PFSK-1 (cell line): Measurements from ENCODE around the gene SLC9C1.

Source experiments
- FOXP2 ChIP-seq: optimal IDR thresholded peaks from 2 replicates; pipeline ENCODE3; 2011; ENCODE audit warnings: borderline replicate concordance, control low read depth, inconsistent platforms; ENCODE audit not compliant: insufficient read depth; ENCODE audit errors: extremely low read length, extremely low read depth
- POLR2AphosphoS5 ChIP-seq: IDR thresholded peaks from 2 replicates; pipeline ENCODE4 v1.6.1; 2012; ENCODE audit warnings: low read depth, mild to moderate bottlenecking, control low read depth, low read length, moderate library complexity
- REST ChIP-seq, 2 experiments: IDR thresholded peaks; 2 replicates each; pipeline versions ENCODE4 v1.6.1 to v1.8.0; 2011 to 2012; ENCODE audit warnings: low read depth in 2 of 2, low read length in 2 of 2, control low read depth in 1 of 2, inconsistent platforms in 1 of 2, mild to moderate bottlenecking in 1 of 2, moderate library complexity in 1 of 2; ENCODE audit not compliant: insufficient read depth in 1 of 2
- SIN3A ChIP-seq: IDR thresholded peaks from 2 replicates; pipeline ENCODE4 v1.6.1; 2012; ENCODE audit warnings: mild to moderate bottlenecking, low read length, moderate library complexity, borderline replicate concordance; ENCODE audit not compliant: insufficient read depth
- TAF1 ChIP-seq: IDR thresholded peaks from 2 replicates; pipeline ENCODE4 v1.6.1; 2012; ENCODE audit warnings: low read length, control low read depth, borderline replicate concordance; ENCODE audit not compliant: insufficient read depth

- TF ChIP-seq POLR2AphosphoS5 = no peak
- no peak for TF ChIP-seq TAF1
- TF ChIP-seq REST (IDR thresholded peaks at IDR 0.05; ENCODE audit: insufficient read depth in 1 of 2, low read depth in 2 of 2, low read length in 2 of 2) = no peak
- TF ChIP-seq SIN3A = no peak
- TF ChIP-seq FOXP2 = no peak
Observed at GRCh38 chr3:112143251-112143650, 150.8 kb downstream of the SLC9C1 start.
